ENCODE results near the gene SEC16B. TPM values are rescaled to one million over a fixed set of nuclear protein-coding genes. Genes with fewer than 3 reads are reported as not detected.

The SEC16B gene
- total RNA-seq, 2 experiments from 2014 or later = not detected

GRCh38 chr1:177915641-177916040 is 54.2 kb downstream of the SEC16B start:
- no peak for DNase-seq
- no peaks in the 10 kb centered on the region for H3K9me3 Mint-ChIP-seq
- no peak overlapping the region for H3K27ac Mint-ChIP-seq

GRCh38 chr1:177914603-177915002 is 55.3 kb downstream of the SEC16B start:
- Mint-ChIP-seq H3K27ac (no peak overlapping the region), H3K9me3 (no peaks in the 10 kb centered on the region), H3K4me1 (no peaks in the 10 kb centered on the region), H3K27me3 (peaks cover 4% of the 10 kb centered on the region), H3K36me3 (no peaks in the 10 kb centered on the region), H3K4me3 (no peak overlapping the region)
- no peak for DNase-seq

More at GRCh38 chr1:177915641-177916040, 54.2 kb downstream of the SEC16B start:
- H3K27me3 Mint-ChIP-seq = no peaks in the 10 kb centered on the region
- no peak overlapping the region for H3K4me3 Mint-ChIP-seq
- H3K36me3 Mint-ChIP-seq = no peaks in the 10 kb centered on the region
- H3K4me1 Mint-ChIP-seq = no peaks in the 10 kb centered on the region

- Mint-ChIP-seq H3K9me3 (no peaks in the 10 kb centered on the region), H3K36me3 (no peaks in the 10 kb centered on the region), H3K4me3 (no peak overlapping the region), H3K27ac (no peak overlapping the region), H3K27me3 (peaks cover 4% of the 10 kb centered on the region), H3K4me1 (no peaks in the 10 kb centered on the region)
- DNase-seq = no peak
These were observed 55.9 kb downstream of the SEC16B start for GRCh38 chr1:177913762-177914540.

GRCh38 chr1:177912991-177913390 is 56.9 kb downstream of the SEC16B start:
- Mint-ChIP-seq H3K36me3 (no peaks in the 10 kb centered on the region), H3K27me3 (peaks cover 4% of the 10 kb centered on the region), H3K27ac (no peak overlapping the region), H3K9me3 (no peaks in the 10 kb centered on the region), H3K4me3 (no peak overlapping the region), H3K4me1 (no peaks in the 10 kb centered on the region)
- DNase-seq = no peak

GRCh38 chr1:177909416-177909815 is 60.4 kb downstream of the SEC16B start:
- DNase-seq = no peak
- no peak overlapping the region for H3K4me3 Mint-ChIP-seq
- H3K27me3 Mint-ChIP-seq = peaks cover 10% of the 10 kb centered on the region
- no peaks in the 10 kb centered on the region for H3K4me1 Mint-ChIP-seq
- no peak overlapping the region for H3K27ac Mint-ChIP-seq
- H3K9me3 Mint-ChIP-seq = no peaks in the 10 kb centered on the region
- no peaks in the 10 kb centered on the region for H3K36me3 Mint-ChIP-seq

- Mint-ChIP-seq H3K27me3 (peaks cover 10% of the 10 kb centered on the region), H3K9me3 (no peaks in the 10 kb centered on the region), H3K36me3 (no peaks in the 10 kb centered on the region), H3K27ac (no peak overlapping the region), H3K4me3 (no peak overlapping the region), H3K4me1 (no peaks in the 10 kb centered on the region)
- DNase-seq = no peak
These were observed 62.9 kb downstream of the SEC16B start for GRCh38 chr1:177907000-177907399.

GRCh38 chr1:177905686-177906085 is 64.2 kb downstream of the SEC16B start:
- Mint-ChIP-seq H3K4me3 (no peak overlapping the region), H3K9me3 (no peaks in the 10 kb centered on the region), H3K4me1 (no peaks in the 10 kb centered on the region), H3K27ac (no peak overlapping the region), H3K36me3 (no peaks in the 10 kb centered on the region), H3K27me3 (peaks cover 10% of the 10 kb centered on the region)
- no peak for DNase-seq

GRCh38 chr1:177902266-177902665 is 67.6 kb downstream of the SEC16B start:
- Mint-ChIP-seq H3K9me3 (peaks cover 1% of the 10 kb centered on the region), H3K27ac (no peak overlapping the region), H3K4me3 (no peak overlapping the region), H3K27me3 (no peaks in the 10 kb centered on the region), H3K36me3 (no peaks in the 10 kb centered on the region), H3K4me1 (no peaks in the 10 kb centered on the region)
- no peak for DNase-seq

GRCh38 chr1:177897998-177898654 is 71.7 kb downstream of the SEC16B start:
- Mint-ChIP-seq H3K27me3 (no peaks in the 10 kb centered on the region), H3K27ac (no peak overlapping the region)

GRCh38 chr1:177897281-177897997 is 72.4 kb downstream of the SEC16B start:
- no peaks in the 10 kb centered on the region for H3K36me3 Mint-ChIP-seq
- no peaks in the 10 kb centered on the region for H3K27me3 Mint-ChIP-seq
- H3K27ac Mint-ChIP-seq = no peak overlapping the region
- peaks cover 1% of the 10 kb centered on the region for H3K9me3 Mint-ChIP-seq
- no peak overlapping the region for H3K4me3 Mint-ChIP-seq
- DNase-seq = no peak
- H3K4me1 Mint-ChIP-seq = no peaks in the 10 kb centered on the region

More at GRCh38 chr1:177897998-177898654, 71.7 kb downstream of the SEC16B start:
- Mint-ChIP-seq H3K4me3 (no peak overlapping the region), H3K4me1 (no peaks in the 10 kb centered on the region), H3K9me3 (peaks cover 1% of the 10 kb centered on the region), H3K36me3 (no peaks in the 10 kb centered on the region)
- no peak for DNase-seq

Other genes starting within 250 kb of the SEC16B start
- gene RASAL2, start 124.0 kb upstream of the SEC16B start, total RNA-seq = not detected